GM20000 (cell line): ENCODE results near the gene SLC2A10.

Experiments
- DNase-seq: peaks from one replicate; pipeline ENCODE4 v3.0.0; 2012; ENCODE audit warnings: low spot score
- CTCF ChIP-seq: IDR thresholded peaks from 2 replicates; pipeline ENCODE4 v1.5.1; 2012; ENCODE audit warnings: mild to moderate bottlenecking, control low read depth; ENCODE audit errors: extremely low read depth, missing control alignments

Gene SLC2A10

GRCh38 chr20:46701556-46701955 lies 7.9 kb upstream of the SLC2A10 start:
- DNase-seq, result no peak
- TF ChIP-seq CTCF, result no peak

GRCh38 chr20:46701986-46702385 lies 7.5 kb upstream of the SLC2A10 start:
- TF ChIP-seq CTCF, result no peak
- DNase-seq, result no peak

GRCh38 chr20:46702447-46703203 lies 6.8 kb upstream of the SLC2A10 start:
- no peak for DNase-seq
- TF ChIP-seq CTCF, result no peak

- no peak for DNase-seq
- no peak for TF ChIP-seq CTCF
Measured at GRCh38 chr20:46703435-46703834, 6.0 kb upstream of the SLC2A10 start.

- DNase-seq, result no peak
- TF ChIP-seq CTCF, result no peak
Measured at GRCh38 chr20:46704714-46705377, 4.6 kb upstream of the SLC2A10 start.

GRCh38 chr20:46705378-46705729 lies 4.1 kb upstream of the SLC2A10 start:
- DNase-seq, result no peak
- TF ChIP-seq CTCF, result no peak

- DNase-seq, result no peak
- no peak for TF ChIP-seq CTCF
Measured at GRCh38 chr20:46706242-46706641, 3.2 kb upstream of the SLC2A10 start.
